ENCODE data around the gene RPRD2.

Gene RPRD2

DNA sequence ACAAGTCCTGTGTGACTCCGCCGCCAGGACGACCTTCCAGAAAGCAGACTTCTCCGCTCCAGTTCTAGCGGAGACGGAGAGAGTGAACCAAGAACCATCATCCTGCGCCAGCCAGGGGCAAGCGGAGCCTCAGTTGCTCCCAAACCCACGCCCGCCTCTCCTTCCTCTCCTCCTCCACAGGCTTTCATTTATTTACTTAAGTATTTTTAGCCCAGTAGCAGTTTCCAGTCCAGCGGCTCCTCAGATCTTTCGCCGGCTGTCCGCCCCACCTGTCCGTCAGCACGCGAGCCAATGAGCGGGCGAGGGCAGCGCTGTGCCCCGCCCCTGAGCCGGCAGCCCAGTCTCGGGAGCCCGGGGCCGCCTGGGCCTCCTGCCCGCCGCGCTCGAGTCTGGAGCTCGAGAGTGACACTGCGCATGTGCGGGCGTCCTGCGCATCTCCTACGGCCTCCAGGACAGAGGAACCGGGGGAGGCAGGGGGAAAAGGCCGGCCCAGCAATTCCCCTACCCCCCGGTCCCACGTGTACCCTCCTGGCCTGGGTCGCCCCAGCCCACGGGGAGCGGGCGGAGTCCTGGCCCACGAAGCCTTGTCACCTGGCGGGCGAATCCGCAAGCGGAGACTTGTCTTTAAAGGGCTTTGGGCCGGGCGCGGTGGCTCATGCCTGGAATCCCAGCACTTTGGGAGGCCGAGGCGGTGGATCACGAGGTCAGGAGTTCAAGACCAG is 151.5 kb downstream of the RPRD2 start, which contains the start of gene FALEC:
FALEC (plus strand) TSS at position 425 of the 722 bp plus-strand sequence.
- Histone ChIP-seq H3K4me1 (ENCODE audit: control insufficient read depth in 1 of 2, insufficient read depth in 2 of 2, low read length in 2 of 2) (peaks cover 6 to 12% of the 10 kb centered on the region in 2 donors), H3K9me3 (ENCODE audit: control insufficient read depth in 1 of 2, low read length in 2 of 2) (no peaks in the 10 kb centered on the region), H3K27ac (ENCODE audit: low read length) (peak within 1 kb of the TSS; percentile 73), H3K36me3 (ENCODE audit: control insufficient read depth in 1 of 2, insufficient read depth in 2 of 2, low read length in 2 of 2) (peaks cover 0 to 7% of the 10 kb centered on the region in 2 donors), H3K4me3 (ENCODE audit: low read depth in 1 of 2, low read length in 2 of 2) (peak within 1 kb of the TSS; percentile 61 to 80), H3K27me3 (ENCODE audit: low read depth, low read length) (no peaks in the 10 kb centered on the region)

DNA sequence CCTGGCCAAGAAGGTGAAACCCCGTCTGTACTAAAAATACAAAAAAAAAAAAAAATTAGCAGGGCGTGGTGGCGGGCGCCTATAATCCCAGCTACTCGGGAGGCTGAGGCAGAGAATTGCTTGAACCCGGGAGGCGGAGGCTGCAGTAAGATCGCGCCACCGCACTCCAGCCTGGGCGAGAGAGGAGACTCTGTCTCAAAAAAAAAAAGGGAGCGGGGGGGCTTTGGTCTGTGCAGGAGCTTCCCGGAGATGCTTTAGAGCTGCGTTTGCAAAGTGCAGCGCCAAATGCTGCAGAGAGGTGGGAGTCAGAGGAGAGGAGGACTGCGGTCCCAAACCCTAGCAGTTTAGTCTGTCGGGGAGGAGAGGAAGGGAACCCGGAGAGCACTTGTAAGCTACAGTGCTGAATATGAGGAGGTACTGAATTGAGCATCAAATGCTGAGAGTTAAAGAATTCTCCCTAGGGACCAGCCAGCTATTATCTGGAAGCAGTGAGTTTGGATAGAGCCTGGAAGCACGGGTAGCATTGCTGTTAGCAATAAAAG is 152.2 kb downstream of the RPRD2 start:
- H3K4me1 ChIP-seq (ENCODE audit: control insufficient read depth in 1 of 2, insufficient read depth in 2 of 2, low read length in 2 of 2): peaks cover 6 to 12% of the 10 kb centered on the region in 2 donors
- no peaks in the 10 kb centered on the region for H3K9me3 ChIP-seq (ENCODE audit: control insufficient read depth in 1 of 2, low read length in 2 of 2)
- H3K27me3 ChIP-seq (ENCODE audit: low read depth, low read length): no peaks in the 10 kb centered on the region
- H3K27ac ChIP-seq (ENCODE audit: low read length): peak overlapping the region; percentile 9
- H3K4me3 ChIP-seq (ENCODE audit: low read depth in 1 of 2, low read length in 2 of 2): peak overlapping the region; percentile 41 to 61
- H3K36me3 ChIP-seq (ENCODE audit: control insufficient read depth in 1 of 2, insufficient read depth in 2 of 2, low read length in 2 of 2): peaks cover 0 to 7% of the 10 kb centered on the region in 2 donors

DNA sequence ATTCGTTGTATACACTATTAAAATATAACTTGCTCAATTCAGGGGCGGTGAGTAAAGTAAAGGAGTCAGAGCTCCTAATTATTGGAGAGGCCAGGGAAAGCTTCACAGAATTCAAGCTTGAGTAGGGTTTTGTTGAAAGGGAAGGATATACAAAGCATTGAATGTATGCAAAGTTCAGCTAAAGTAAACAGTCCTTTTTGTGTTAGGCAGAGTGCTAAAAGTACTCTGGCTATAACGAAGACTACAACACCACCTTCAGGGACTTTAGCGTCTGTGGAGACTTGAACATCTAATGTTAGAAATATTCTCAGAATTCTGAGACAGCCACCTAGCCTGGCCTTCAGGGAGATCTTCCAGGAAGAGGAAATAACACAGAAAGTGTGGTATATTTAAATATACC is 152.7 kb downstream of the RPRD2 start:
- peak overlapping the region; percentile 9 for H3K27ac ChIP-seq (ENCODE audit: low read length)
- H3K36me3 ChIP-seq (ENCODE audit: control insufficient read depth in 1 of 2, insufficient read depth in 2 of 2, low read length in 2 of 2): peaks cover 0 to 7% of the 10 kb centered on the region in 2 donors
- H3K4me1 ChIP-seq (ENCODE audit: control insufficient read depth in 1 of 2, insufficient read depth in 2 of 2, low read length in 2 of 2): peaks cover 6 to 12% of the 10 kb centered on the region in 2 donors
- H3K27me3 ChIP-seq (ENCODE audit: low read depth, low read length): no peaks in the 10 kb centered on the region
- H3K4me3 ChIP-seq (ENCODE audit: low read depth in 1 of 2, low read length in 2 of 2): peak overlapping the region; percentile 41 to 61
- no peaks in the 10 kb centered on the region for H3K9me3 ChIP-seq (ENCODE audit: control insufficient read depth in 1 of 2, low read length in 2 of 2)

DNA sequence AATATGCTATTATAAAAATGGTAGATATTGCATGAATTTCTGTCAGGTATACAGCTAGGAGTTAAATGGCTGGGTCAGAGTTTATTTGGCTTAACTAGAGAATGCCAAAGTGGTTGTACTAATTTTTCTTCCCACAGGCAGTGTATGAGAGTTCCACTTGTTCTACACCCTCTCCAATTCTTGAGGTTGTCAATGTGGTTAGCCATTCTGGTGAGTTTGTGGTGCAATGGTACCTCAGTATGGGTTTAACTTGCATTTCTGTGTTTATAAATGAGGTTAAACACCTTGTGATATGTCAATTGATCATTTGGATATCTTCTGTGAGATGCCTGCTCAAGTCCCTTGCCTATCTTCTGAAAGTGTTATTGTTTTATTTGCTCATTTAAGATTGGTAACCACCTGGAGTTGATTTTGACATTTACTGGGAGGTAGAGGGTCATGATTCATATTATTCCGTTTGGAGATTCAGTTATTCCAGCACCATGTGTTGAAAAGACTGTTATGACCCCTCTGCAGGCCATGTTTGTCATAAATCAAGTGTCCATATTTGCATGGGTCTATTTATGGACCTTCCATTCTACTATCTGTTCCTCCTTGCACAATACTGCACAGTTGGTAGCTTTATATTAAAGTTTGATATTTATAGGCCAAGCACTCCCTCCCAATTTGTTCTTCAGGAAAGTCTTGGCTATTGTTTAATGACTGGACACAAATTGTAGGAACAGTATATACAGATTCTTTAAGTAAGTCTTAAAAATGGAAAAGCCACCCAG is 157.4 kb downstream of the RPRD2 start:
- H3K4me3 ChIP-seq (ENCODE audit: low read depth in 1 of 2, low read length in 2 of 2): no peak overlapping the region
- no peaks in the 10 kb centered on the region for H3K27me3 ChIP-seq (ENCODE audit: low read depth, low read length)
- H3K36me3 ChIP-seq (ENCODE audit: control insufficient read depth in 1 of 2, insufficient read depth in 2 of 2, low read length in 2 of 2): no peaks in the 10 kb centered on the region
- H3K9me3 ChIP-seq (ENCODE audit: control insufficient read depth in 1 of 2, low read length in 2 of 2): no peaks in the 10 kb centered on the region
- no peak overlapping the region for H3K27ac ChIP-seq (ENCODE audit: low read length)
- peaks cover 2 to 3% of the 10 kb centered on the region in 2 donors for H3K4me1 ChIP-seq (ENCODE audit: control insufficient read depth in 1 of 2, insufficient read depth in 2 of 2, low read length in 2 of 2)

DNA sequence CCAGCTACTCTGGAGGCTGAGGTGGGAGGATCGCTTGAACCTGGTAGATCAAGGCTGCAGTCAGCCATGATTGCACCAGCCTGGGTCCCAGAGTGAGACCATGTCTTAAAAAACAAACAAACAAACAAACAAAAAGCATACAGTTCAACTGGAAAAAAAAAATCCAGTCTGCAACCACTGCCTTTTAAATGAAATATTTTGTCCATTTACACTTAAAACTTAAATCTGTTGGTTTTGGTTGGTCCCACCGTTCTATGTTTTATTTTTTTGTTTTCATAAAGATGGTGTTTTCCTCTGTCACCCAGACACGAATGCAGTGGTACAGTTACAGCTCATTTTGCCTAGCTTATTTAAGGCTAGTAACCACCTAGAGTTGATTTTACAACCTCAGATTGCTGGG is 161.4 kb downstream of the RPRD2 start:
- Histone ChIP-seq H3K27me3 (ENCODE audit: low read depth, low read length) (no peaks in the 10 kb centered on the region), H3K36me3 (ENCODE audit: control insufficient read depth in 1 of 2, insufficient read depth in 2 of 2, low read length in 2 of 2) (no peaks in the 10 kb centered on the region), H3K27ac (ENCODE audit: low read length) (no peak overlapping the region), H3K9me3 (ENCODE audit: control insufficient read depth in 1 of 2, low read length in 2 of 2) (no peaks in the 10 kb centered on the region), H3K4me3 (ENCODE audit: low read depth in 1 of 2, low read length in 2 of 2) (no peak overlapping the region), H3K4me1 (ENCODE audit: control insufficient read depth in 1 of 2, insufficient read depth in 2 of 2, low read length in 2 of 2) (peaks cover 4 to 10% of the 10 kb centered on the region in 2 donors)

All from muscle layer of duodenum (tissue), 2 donors.